NB4 (cell line): Measurements from ENCODE around the gene ADGRG4.

Experiments used
- MYC ChIP-seq: IDR thresholded peaks from 2 replicates; pipeline ENCODE4 v1.6.1; 2011; ENCODE audit warnings: low read depth, low read length
- POLR2A ChIP-seq: IDR thresholded peaks from 2 replicates; pipeline ENCODE4 v1.6.1; 2011; ENCODE audit warnings: mild to moderate bottlenecking; ENCODE audit not compliant: insufficient read length; ENCODE audit errors: extremely low read depth
- TF ChIP-seq, protein P1 (sequence below): IDR thresholded peaks from one replicate; pipeline ENCODE4 v1.5.1; 2012; ENCODE audit warnings: low read depth, low read length
- TF ChIP-seq, protein P2 (sequence below): IDR thresholded peaks from 2 replicates; pipeline ENCODE4 v1.6.1; 2011; ENCODE audit warnings: low read depth, low read length

DNA sequence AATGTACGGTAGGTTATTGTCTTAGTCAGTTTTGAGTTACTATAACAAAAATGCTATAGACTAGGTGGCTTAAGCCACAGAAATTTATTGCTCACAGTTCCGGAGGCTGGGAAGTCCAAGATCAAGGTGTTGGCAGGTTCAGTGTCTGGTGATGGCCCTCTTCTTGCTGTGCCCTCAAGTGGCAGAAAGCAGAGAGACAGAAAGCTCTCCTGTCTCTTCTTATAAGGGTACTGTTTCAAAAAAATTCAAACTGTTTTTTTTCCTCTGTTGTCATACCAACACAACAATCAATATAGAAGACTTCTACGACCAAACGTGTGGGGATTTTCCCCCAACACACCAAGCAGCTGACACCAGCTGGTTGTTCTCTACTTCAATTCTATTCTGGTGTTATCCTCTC, 53.4 kb downstream of the ADGRG4 start:
- TF ChIP-seq POLR2A (no peak), MYC (no peak)
- TF ChIP-seq, protein P1, sequence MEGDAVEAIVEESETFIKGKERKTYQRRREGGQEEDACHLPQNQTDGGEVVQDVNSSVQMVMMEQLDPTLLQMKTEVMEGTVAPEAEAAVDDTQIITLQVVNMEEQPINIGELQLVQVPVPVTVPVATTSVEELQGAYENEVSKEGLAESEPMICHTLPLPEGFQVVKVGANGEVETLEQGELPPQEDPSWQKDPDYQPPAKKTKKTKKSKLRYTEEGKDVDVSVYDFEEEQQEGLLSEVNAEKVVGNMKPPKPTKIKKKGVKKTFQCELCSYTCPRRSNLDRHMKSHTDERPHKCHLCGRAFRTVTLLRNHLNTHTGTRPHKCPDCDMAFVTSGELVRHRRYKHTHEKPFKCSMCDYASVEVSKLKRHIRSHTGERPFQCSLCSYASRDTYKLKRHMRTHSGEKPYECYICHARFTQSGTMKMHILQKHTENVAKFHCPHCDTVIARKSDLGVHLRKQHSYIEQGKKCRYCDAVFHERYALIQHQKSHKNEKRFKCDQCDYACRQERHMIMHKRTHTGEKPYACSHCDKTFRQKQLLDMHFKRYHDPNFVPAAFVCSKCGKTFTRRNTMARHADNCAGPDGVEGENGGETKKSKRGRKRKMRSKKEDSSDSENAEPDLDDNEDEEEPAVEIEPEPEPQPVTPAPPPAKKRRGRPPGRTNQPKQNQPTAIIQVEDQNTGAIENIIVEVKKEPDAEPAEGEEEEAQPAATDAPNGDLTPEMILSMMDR = no peak
- TF ChIP-seq, protein P2, sequence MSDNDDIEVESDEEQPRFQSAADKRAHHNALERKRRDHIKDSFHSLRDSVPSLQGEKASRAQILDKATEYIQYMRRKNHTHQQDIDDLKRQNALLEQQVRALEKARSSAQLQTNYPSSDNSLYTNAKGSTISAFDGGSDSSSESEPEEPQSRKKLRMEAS = no peak
